Superior temporal gyrus (tissue), 1 donor: ENCODE results near the gene HDAC9.
"Not testable (repeated sequence)": the region's sequence is repeated elsewhere in the genome, so short reads cannot be mapped to it uniquely, and the experiment has no call there.

Experiments used
- DNase-seq: peaks from one replicate; pipeline ENCODE4 v3.0.0-alpha.2; 2016; ENCODE audit errors: extremely low spot score

Gene HDAC9

GRCh38 chr7:18965657-18966056 is 470.1 kb downstream of the HDAC9 start:
- no peak for DNase-seq

DNA sequence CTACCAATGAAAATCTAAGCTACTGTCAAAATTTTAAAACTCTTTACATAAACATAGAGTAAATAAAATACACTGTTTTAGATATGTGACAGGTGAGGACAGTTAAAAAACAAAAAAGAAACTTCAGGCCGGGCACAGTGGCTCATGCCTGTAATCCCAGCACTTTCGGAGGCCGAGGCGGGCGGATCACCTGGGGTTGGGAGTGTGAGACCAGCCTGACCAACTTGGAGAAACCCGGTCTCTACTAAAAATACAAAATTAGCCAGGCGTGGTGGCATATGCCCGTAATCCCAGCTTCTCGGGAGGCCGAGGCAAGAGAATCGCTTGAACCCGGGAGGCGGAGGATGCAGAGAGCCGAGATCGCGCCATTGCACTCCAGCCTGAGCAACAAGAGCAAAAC is 472.2 kb downstream of the HDAC9 start:
- not testable (repeated sequence) for DNase-seq

- DNase-seq = no peak
Measured at GRCh38 chr7:18971839-18972238, 476.3 kb downstream of the HDAC9 start.

- DNase-seq = no peak
Measured at GRCh38 chr7:18974803-18975202, 479.3 kb downstream of the HDAC9 start.

GRCh38 chr7:18975276-18975675 is 479.7 kb downstream of the HDAC9 start:
- no peak for DNase-seq

DNA sequence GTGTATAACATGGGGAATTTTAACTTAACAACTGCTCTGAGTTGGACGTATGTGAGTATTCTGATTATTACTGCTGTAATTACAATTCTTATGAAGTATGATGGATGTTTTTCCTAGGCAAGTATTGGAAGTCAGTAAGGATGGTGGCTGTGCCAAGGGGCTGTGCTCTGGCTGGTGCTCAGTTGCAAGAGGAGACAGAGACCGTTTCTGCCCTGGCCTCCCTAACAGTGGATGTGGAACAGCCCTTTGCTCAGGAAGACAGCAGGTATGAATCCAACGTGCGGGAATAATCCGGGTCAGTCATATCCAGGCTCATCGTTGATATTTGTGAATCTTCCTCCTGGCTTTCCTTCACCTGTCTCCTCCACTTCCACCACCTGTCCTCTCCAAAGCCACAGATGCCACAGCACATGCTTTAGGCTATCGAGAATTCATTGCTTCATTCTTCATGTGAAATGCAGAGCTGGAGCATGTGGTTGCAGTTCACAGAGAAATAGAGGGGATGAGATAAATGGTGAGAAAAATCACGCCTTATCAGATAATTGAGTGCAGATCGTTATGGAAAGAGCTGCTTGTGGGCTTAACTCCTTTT is 480.2 kb downstream of the HDAC9 start:
- no peak for DNase-seq

DNA sequence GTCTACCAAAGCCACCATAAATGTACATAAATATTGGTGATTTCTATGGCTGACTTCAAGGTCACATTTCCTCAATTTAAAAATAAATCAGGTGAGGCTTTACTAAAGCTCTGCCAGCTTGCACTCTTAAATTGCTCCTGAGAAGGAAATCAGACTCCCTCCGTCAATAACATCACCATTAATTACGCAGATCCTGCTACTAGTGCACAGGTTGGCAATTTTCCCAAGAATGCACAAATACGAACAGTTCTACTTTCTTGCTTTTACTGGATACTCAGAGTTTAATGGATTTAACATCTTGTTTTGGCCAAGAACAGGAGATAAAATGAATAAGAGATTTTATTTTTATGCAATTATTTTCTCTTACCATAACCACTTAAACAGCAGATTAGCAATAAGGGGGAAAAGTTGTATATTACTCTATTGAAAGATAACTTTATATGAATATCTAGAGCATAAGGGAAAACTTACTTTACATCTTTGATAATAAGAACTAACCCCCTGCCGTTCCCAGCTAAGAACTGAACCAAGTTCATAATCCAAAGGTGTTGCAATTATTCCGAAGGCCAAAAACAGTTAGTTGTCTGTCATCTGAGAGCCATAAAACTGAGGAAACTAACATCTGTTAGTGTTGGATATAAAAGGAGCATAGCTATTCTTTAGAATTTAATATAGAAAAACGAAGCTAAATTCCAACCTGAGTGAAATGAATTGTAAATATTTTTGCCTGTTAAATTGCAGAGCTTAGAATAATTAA is 481.3 kb downstream of the HDAC9 start:
- DNase-seq = peak; percentile 29

GRCh38 chr7:18978108-18978495 is 482.6 kb downstream of the HDAC9 start:
- peak; percentile 60 for DNase-seq

DNA sequence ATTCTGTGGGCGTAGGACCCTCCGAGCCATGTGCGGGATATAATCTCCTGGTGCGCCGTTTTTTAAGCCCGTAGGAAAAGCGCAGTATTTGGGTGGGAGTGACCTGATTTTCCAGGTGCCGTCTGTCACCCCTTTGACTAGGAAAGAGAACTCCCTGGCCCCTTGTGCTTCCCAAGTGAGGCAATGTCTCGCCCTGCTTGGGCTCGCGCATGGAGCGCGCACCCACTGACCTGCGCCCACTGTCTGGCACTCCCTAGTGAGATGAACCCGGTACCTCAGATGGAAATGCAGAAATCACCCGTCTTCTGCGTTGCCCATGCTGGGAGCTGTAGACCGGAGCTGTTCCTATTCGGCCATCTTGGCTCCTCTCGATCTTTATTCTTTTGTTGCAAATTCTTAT is 495.2 kb downstream of the HDAC9 start:
- not testable (repeated sequence) for DNase-seq

DNA sequence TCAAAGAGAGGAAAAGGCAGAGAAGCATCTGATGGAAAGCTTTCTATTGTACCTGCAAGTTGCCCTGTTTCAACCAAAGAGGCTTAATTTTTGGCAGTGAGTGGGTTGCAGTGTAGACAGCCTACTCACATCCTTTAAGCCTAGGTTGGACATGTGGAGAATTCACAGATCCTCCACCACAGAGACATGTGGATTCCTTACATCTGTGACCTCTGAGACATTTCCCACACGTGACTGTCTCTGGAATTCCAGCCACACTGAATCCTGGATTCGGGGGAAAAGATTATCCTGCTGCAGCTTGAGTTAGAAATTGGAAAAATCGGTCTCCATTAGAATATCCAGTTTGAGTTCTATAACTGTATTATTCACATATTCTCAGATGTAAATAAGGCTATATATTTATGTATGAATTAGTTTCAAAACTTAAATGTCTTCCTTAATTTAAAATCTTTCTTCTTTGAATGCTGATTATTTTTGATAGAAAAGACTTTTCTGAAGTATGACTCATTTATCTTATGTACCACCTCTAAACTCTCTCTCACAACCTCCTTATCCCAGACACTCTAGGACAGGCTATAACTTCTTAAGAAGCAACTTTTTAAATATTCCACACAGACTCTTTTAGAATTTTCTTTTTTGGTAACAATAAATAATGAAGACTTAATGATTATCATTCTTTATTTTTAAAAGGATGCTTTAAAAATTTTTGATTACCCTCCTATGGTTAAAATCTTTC is 498.6 kb downstream of the HDAC9 start:
- no peak for DNase-seq

DNA sequence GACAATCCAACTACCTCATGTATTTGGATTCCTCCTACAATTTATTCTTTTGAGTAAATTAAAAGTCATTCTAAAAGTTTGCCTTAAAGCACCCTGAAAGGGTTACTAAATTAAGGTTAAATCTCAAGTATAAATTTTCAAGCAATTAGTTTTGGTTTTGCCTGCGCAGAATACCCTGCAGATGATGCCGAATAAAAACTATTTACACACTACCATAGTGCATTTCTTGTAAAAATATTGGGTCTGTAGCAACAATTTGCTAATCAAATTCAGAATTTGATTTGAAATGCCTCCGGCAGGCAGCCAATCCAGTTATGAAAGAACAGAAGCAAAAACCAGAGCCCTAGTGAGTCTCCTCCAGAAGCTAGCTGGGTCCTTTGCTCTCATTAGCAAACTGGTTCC is 499.7 kb downstream of the HDAC9 start:
- DNase-seq = no peak

DNA sequence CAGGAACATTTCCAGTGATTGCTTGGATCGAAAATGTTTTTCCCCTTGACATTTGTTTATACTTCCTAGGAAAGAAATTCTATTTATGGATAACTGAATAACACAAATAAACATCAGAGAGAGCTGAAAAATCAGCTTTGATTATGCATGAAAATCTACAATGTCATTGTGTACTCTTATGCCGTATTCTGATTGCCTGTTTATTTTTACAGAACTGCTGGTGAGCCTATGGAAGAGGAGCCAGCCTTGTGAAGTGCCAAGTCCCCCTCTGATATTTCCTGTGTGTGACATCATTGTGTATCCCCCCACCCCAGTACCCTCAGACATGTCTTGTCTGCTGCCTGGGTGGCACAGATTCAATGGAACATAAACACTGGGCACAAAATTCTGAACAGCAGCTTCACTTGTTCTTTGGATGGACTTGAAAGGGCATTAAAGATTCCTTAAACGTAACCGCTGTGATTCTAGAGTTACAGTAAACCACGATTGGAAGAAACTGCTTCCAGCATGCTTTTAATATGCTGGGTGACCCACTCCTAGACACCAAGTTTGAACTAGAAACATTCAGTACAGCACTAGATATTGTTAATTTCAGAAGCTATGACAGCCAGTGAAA is 500.4 kb downstream of the HDAC9 start:
- no peak for DNase-seq

- DNase-seq = no peak
Measured at GRCh38 chr7:18996583-18996982, 501.0 kb downstream of the HDAC9 start.

DNA sequence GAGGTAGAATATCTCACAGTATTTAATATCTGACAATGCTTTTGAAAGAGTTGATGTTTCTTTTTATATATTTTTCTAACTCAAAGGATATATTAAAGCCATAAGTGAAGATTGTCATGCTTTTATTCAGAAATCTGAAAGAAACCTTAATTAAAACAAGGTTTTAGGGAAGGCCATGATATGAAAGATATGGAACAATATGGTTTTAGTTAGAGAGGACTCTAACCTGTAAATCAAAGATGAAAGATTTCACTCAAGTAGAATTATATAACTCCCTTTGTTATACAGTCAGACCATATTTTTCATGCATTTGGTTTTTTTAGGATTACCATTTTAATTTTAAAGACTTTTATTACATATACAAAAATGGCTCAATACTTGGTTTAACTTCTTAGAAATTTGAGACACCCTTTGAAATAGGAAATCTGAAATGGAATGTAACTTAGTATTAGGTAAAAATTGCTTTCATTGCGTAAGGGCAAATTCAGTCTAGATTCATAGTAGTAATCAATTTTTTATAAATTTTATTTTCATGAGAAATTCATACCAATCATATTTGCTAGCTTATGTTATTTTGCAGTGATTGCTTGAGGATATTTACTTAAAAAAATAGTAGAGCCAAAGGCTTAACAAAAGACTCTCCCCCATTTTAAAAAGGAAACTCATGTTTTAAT is 502.1 kb downstream of the HDAC9 start:
- DNase-seq = no peak

- no peak for DNase-seq
Measured at GRCh38 chr7:19000410-19000809, 504.9 kb downstream of the HDAC9 start.

- no peak for DNase-seq
Measured at GRCh38 chr7:19001854-19002253, 506.3 kb downstream of the HDAC9 start.

DNA sequence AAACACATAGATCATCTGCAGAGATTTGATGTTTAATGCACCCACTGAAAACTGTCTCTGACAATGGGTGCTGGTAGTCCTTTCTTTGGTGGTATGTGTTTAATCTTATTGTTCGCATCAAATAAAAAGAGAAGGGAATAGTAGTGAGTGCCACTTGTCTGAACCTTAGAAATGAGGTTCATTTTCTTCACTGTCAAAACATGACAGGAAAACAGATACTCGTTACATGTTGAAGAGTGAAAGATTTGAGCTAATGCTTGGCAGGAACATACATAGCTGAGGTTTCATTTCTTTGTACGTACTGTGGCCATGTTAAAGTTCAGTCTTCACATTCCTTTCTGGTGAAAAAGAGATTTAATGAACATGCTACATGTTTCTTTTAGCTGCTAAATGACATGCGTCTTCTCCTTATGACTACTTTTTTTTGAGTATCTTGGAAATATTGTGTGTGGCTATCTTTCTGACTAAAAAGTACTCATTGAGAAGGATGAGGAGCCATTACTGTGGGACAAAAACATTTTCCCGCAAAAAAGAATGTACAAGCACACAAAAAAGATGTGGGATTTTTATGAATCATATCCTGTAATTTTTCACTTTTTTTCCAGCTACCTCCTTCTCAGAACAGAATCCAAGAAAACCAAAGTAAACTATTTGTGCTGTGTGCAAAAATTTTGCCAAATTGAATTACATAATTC is 513.8 kb downstream of the HDAC9 start:
- DNase-seq = peak; percentile 37

DNA sequence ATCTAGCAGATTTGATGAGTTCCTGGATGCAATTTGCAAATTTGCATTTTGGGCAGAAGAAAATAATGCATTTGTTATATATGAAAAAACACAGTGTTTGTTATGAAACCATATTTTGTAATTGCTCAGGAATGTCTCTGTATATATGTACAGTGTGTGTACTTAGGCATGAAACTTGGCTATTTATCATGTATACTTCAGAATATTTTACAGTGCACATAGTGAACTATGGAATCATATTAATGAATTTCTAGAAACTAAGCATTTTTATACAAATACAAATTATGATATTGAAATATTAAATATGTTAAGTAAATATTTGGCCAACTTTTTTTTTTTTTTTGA is 514.4 kb downstream of the HDAC9 start:
- no peak for DNase-seq

- no peak for DNase-seq
Measured at GRCh38 chr7:19011212-19011611, 515.7 kb downstream of the HDAC9 start.

DNA sequence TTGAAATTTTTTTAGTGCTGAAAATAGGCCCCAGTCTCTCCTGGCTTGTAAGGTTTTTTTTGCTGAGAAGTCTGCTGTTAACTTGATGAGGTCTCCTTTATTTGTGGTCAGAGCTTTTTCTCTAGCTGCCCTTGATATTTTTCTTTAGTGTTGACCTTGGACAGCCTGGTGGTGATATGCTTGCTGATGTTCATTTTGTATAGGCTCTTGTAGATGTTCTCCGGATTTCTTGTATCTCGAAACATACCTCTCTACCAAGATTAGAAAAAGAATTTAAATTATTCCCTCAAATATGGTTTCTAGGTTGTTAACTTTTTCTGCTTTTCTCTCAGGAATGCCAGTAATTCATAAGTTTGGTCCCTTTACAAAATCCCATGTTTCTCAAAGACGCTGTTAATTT is 519.5 kb downstream of the HDAC9 start:
- DNase-seq = no peak

DNA sequence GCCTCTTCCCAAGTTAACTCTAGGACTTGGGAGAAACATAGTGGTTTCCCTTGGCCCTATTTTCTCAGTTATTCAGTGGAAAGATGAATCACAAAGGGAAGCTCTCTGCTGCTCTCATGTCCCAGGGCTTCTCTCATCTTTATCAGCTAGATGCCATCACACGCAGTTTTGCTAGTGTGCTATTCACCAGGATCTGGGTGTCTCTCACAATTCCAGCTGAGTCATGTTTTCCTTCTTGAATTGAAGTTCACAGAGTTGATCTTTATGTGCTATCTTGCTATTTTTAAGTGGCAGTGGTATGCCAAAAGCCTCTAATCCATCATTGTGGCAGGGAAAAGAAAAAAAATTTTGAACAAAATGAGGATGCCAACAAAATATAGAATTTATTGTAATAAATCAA is 520.6 kb downstream of the HDAC9 start:
- no peak for DNase-seq

- no peak for DNase-seq
Measured at GRCh38 chr7:19017374-19017773, 521.8 kb downstream of the HDAC9 start.
